ENCODE results near the gene SLC8A1. TPM values are rescaled to one million over a fixed set of nuclear protein-coding genes. Genes with fewer than 3 reads are reported as not detected.

Gene SLC8A1
- total RNA-seq, 2 donors from 2014 or later: 23.2 to 28.2 TPM

- TF ChIP-seq POLR2A (IDR thresholded peaks at IDR 0.05): no peak
- TF ChIP-seq POLR2AphosphoS5 (IDR thresholded peaks at IDR 0.05): no peak
- TF ChIP-seq CTCF (IDR thresholded peaks at IDR 0.05): no peak
- H3K36me3 ChIP-seq: no peaks in the 10 kb centered on the region
- H3K9me3 ChIP-seq: no peaks in the 10 kb centered on the region
These were observed 92.1 kb downstream of the SLC8A1 start for GRCh38 chr2:40359811-40360210.

GRCh38 chr2:40358783-40359182 is 93.1 kb downstream of the SLC8A1 start:
- intact Hi-C loops (cut with DNase I): no loop called here
- WGBS: 73% methylated on average over 8 of the region's 8 CpGs

More at GRCh38 chr2:40359811-40360210, 92.1 kb downstream of the SLC8A1 start:
- DNase-seq (ENCODE audit: low spot score): no peak
- no peaks in the 10 kb centered on the region for H3K4me1 ChIP-seq (replicated peaks)
- no peaks in the 10 kb centered on the region for H3K27me3 ChIP-seq (replicated peaks; ENCODE audit: insufficient read depth)
- no peak overlapping the region for H3K27ac ChIP-seq
- WGBS: 90% methylated on average over 2 of the region's 2 CpGs
- intact Hi-C loops (cut with DNase I): loop anchor here (5.0 kb wide), 1 partner anchor 73 kb away; no protein-coding TSS in a partner anchor
- H3K4me3 ChIP-seq: no peak overlapping the region

GRCh38 chr2:40357667-40358066 is 94.2 kb downstream of the SLC8A1 start:
- DNase-seq (ENCODE audit: low spot score): no peak
- TF ChIP-seq CTCF (IDR thresholded peaks at IDR 0.05) (no peak), POLR2A (IDR thresholded peaks at IDR 0.05) (no peak), POLR2AphosphoS5 (IDR thresholded peaks at IDR 0.05) (no peak)
- H3K27me3 ChIP-seq (replicated peaks; ENCODE audit: insufficient read depth): no peaks in the 10 kb centered on the region
- intact Hi-C loops (cut with DNase I): no loop called here
- H3K27ac ChIP-seq: no peak overlapping the region
- H3K4me3 ChIP-seq: no peak overlapping the region
- H3K9me3 ChIP-seq: no peaks in the 10 kb centered on the region
- no peaks in the 10 kb centered on the region for H3K36me3 ChIP-seq
- 64% methylated on average over 3 of the region's 3 CpGs for WGBS
- no peaks in the 10 kb centered on the region for H3K4me1 ChIP-seq (replicated peaks)

More at GRCh38 chr2:40358783-40359182, 93.1 kb downstream of the SLC8A1 start:
- H3K4me3 ChIP-seq: no peak overlapping the region
- H3K27ac ChIP-seq: no peak overlapping the region
- H3K27me3 ChIP-seq (replicated peaks; ENCODE audit: insufficient read depth): no peaks in the 10 kb centered on the region
- DNase-seq (ENCODE audit: low spot score): no peak
- no peak for TF ChIP-seq POLR2A (IDR thresholded peaks at IDR 0.05)
- no peak for TF ChIP-seq CTCF (IDR thresholded peaks at IDR 0.05)
- TF ChIP-seq POLR2AphosphoS5 (IDR thresholded peaks at IDR 0.05): no peak
- H3K9me3 ChIP-seq: no peaks in the 10 kb centered on the region
- H3K36me3 ChIP-seq: no peaks in the 10 kb centered on the region
- H3K4me1 ChIP-seq (replicated peaks): no peaks in the 10 kb centered on the region

GRCh38 chr2:40355451-40355850 is 96.4 kb downstream of the SLC8A1 start:
- Histone ChIP-seq H3K4me3 (no peak overlapping the region), H3K27me3 (replicated peaks; ENCODE audit: insufficient read depth) (no peaks in the 10 kb centered on the region), H3K4me1 (replicated peaks) (no peaks in the 10 kb centered on the region), H3K27ac (no peak overlapping the region), H3K36me3 (no peaks in the 10 kb centered on the region), H3K9me3 (no peaks in the 10 kb centered on the region)
- intact Hi-C loops (cut with DNase I): no loop called here
- no peak for TF ChIP-seq POLR2AphosphoS5 (IDR thresholded peaks at IDR 0.05)
- no peak for TF ChIP-seq POLR2A (IDR thresholded peaks at IDR 0.05)
- TF ChIP-seq CTCF (IDR thresholded peaks at IDR 0.05): no peak
- 90% methylated on average over 3 of the region's 3 CpGs for WGBS
- DNase-seq (ENCODE audit: low spot score): no peak

- no peak for DNase-seq (ENCODE audit: low spot score)
- Histone ChIP-seq H3K4me3 (no peak overlapping the region), H3K4me1 (replicated peaks) (no peaks in the 10 kb centered on the region), H3K27ac (no peak overlapping the region), H3K36me3 (no peaks in the 10 kb centered on the region), H3K27me3 (replicated peaks; ENCODE audit: insufficient read depth) (no peaks in the 10 kb centered on the region), H3K9me3 (no peaks in the 10 kb centered on the region)
- WGBS: 78% methylated on average over 5 of the region's 5 CpGs
- no peak for TF ChIP-seq POLR2A (IDR thresholded peaks at IDR 0.05)
- TF ChIP-seq CTCF (IDR thresholded peaks at IDR 0.05): no peak
- TF ChIP-seq POLR2AphosphoS5 (IDR thresholded peaks at IDR 0.05): no peak
- intact Hi-C loops (cut with DNase I): no loop called here
These were observed 98.7 kb downstream of the SLC8A1 start for GRCh38 chr2:40353231-40353630.
